OCI-LY1 (cell line): ENCODE data around the gene TMEM59L.

Experiments used
- H2AFZ ChIP-seq: fragments of 200-600 bp; sonication (generic), shearing (Covaris generic); 2 replicates; pipeline ENCODE4 v1.6.0; 2014; ENCODE audit warnings: antibody characterized with exemption, mild to moderate bottlenecking, low read length
- H3F3A ChIP-seq: fragments of 200-600 bp; sonication (generic), shearing (Covaris generic); 2 replicates; pipeline ENCODE4 v1.6.0; 2014; ENCODE audit warnings: mild to moderate bottlenecking, antibody characterized with exemption, low read length, moderate library complexity; ENCODE audit not compliant: insufficient read depth
- H3K27ac ChIP-seq: fragments of 200-600 bp; sonication (generic); 2 replicates; pipeline ENCODE4 v1.5.1; 2014; ENCODE audit warnings: low read length, mixed run types, mild to moderate bottlenecking, low read depth; ENCODE audit not compliant: poor library complexity, severe bottlenecking
- H3K27me3 ChIP-seq: fragments of 200-600 bp; sonication (generic); 2 replicates; pipeline ENCODE4 v1.6.0; 2014; ENCODE audit warnings: antibody characterized with exemption, mild to moderate bottlenecking, low read length, moderate library complexity; ENCODE audit not compliant: insufficient read depth
- H3K36me3 ChIP-seq: fragments of 200-600 bp; sonication (generic); 2 replicates; pipeline ENCODE4 v1.6.1; 2014; ENCODE audit warnings: mild to moderate bottlenecking, antibody characterized with exemption, low read length, moderate library complexity, mixed read lengths; ENCODE audit not compliant: insufficient read depth
- H3K4me1 ChIP-seq: fragments of 200-600 bp; sonication (generic); 2 replicates; pipeline ENCODE4 v1.5.1; 2014; ENCODE audit warnings: mild to moderate bottlenecking, low read length, moderate library complexity; ENCODE audit not compliant: insufficient read depth, severe bottlenecking
- H3K4me2 ChIP-seq: fragments of 200-600 bp; sonication (generic), shearing (Covaris generic); 2 replicates; pipeline ENCODE4 v1.6.1; 2014; ENCODE audit warnings: low read length
- H3K4me3 ChIP-seq: fragments of 200-600 bp; sonication (generic); 2 replicates; pipeline ENCODE4 v1.5.1; 2014; ENCODE audit warnings: low read length, low read depth, mild to moderate bottlenecking, mixed read lengths; ENCODE audit not compliant: poor library complexity, severe bottlenecking
- H3K79me2 ChIP-seq: fragments of 200-600 bp; shearing (Covaris generic); 2 replicates; pipeline ENCODE4 v1.6.1; 2016; ENCODE audit warnings: mixed run types, low read length, mixed read lengths; ENCODE audit not compliant: insufficient read depth
- H3K9ac ChIP-seq: fragments of 200-600 bp; sonication (generic), shearing (Covaris generic); 2 replicates; pipeline ENCODE4 v1.6.1; 2014; ENCODE audit warnings: mild to moderate bottlenecking, low read length, mixed read lengths
- H3K9me2 ChIP-seq: fragments of 200-600 bp; sonication (generic), shearing (Covaris generic); 2 replicates; pipeline ENCODE4 v1.6.1; 2014; ENCODE audit warnings: low read depth, mild to moderate bottlenecking, low read length, mixed read lengths
- H3K9me3 ChIP-seq: fragments of 200-600 bp; shearing (Covaris generic); 2 replicates; pipeline ENCODE4 v1.6.1; 2014; ENCODE audit warnings: low read length, mixed read lengths
- H4K20me1 ChIP-seq: fragments of 200-600 bp; sonication (generic), shearing (Covaris generic); 2 replicates; pipeline ENCODE4 v1.6.0; 2016; ENCODE audit warnings: mild to moderate bottlenecking, low read length; ENCODE audit not compliant: insufficient read depth
- CTCF ChIP-seq: fragments of 200-600 bp; sonication (generic), shearing (Covaris generic); IDR thresholded peaks from 2 replicates; pipeline ENCODE4 v1.5.1; 2017; ENCODE audit warnings: mild to moderate bottlenecking, antibody characterized with exemption, low read length, moderate library complexity, mixed read lengths
- EZH2 ChIP-seq: fragments of 200-600 bp; sonication (generic), shearing (Covaris generic); IDR thresholded peaks from 2 replicates; pipeline ENCODE4 v1.8.0; 2017; ENCODE audit warnings: borderline replicate concordance, mixed run types, mild to moderate bottlenecking, antibody characterized with exemption, low read length, moderate library complexity, mixed read lengths

TMEM59L gene

GRCh38 chr19:18577365-18577914, 35.2 kb upstream of the TMEM59L start:
- H3K36me3 ChIP-seq, result peaks cover 60% of the 10 kb centered on the region
- H3K9ac ChIP-seq, result no peak overlapping the region
- H3K4me1 ChIP-seq, result peaks cover 12% of the 10 kb centered on the region
- H2AFZ ChIP-seq, result no peak overlapping the region
- no peak overlapping the region for H3K4me3 ChIP-seq
- no peaks in the 10 kb centered on the region for H3K9me3 ChIP-seq
- no peaks in the 10 kb centered on the region; the same call in 1 of the 2 replicates for H4K20me1 ChIP-seq
- H3K27ac ChIP-seq, result no peak overlapping the region
- H3K79me2 ChIP-seq, result peaks cover 5% of the 10 kb centered on the region
- H3K4me2 ChIP-seq, result no peak overlapping the region
- no peaks in the 10 kb centered on the region for H3K9me2 ChIP-seq
- no peaks in the 10 kb centered on the region for H3F3A ChIP-seq
- TF ChIP-seq EZH2, result no peak
- no peak for TF ChIP-seq CTCF
- 0 out of 2 replicates have a peak, but pooled peaks cover 3% of the 10 kb centered on the region for H3K27me3 ChIP-seq

- no peak overlapping the region for H3K4me3 ChIP-seq
- no peak overlapping the region for H3K4me2 ChIP-seq
- H3F3A ChIP-seq, result no peaks in the 10 kb centered on the region
- peaks cover 34% of the 10 kb centered on the region for H3K36me3 ChIP-seq
- no peak for TF ChIP-seq EZH2
- no peak for TF ChIP-seq CTCF
- H2AFZ ChIP-seq, result no peak overlapping the region
- no peaks in the 10 kb centered on the region for H3K9me3 ChIP-seq
- H4K20me1 ChIP-seq, result no peaks in the 10 kb centered on the region
- no peaks in the 10 kb centered on the region for H3K4me1 ChIP-seq
- no peak overlapping the region for H3K9ac ChIP-seq
- no peak overlapping the region for H3K27ac ChIP-seq
- no peaks in the 10 kb centered on the region for H3K79me2 ChIP-seq
- H3K27me3 ChIP-seq, result peaks cover 3% of the 10 kb centered on the region; the same call in 1 of the 2 replicates
- no peaks in the 10 kb centered on the region for H3K9me2 ChIP-seq
Observed at GRCh38 chr19:18580311-18580710, 32.4 kb upstream of the TMEM59L start.

DNA sequence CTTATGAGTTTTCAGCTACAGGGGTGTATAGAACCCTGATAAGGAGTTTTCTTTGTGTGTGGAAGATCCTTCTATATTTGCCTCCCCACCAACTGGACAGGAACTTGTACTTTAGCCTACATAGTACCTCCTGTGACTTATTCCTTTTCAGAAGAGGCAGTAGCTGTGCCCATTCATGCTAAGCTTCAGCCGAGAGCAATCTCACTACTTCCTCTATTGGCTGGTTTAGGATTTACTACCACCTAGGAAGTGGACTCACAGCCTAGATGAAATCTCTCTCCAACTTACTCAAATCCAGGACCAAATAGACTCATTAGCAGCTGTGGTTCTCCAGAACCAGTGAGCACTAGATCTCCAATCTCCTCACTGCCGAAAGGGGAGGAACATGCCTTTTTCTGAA, 26.4 kb upstream of the TMEM59L start:
- Histone ChIP-seq H3F3A (no peaks in the 10 kb centered on the region), H3K4me2 (no peak overlapping the region), H3K4me1 (peaks cover 31% of the 10 kb centered on the region)

More for the DNA sequence above, 26.4 kb upstream of the TMEM59L start:
- Histone ChIP-seq H3K9me3 (no peaks in the 10 kb centered on the region), H3K36me3 (no peaks in the 10 kb centered on the region), H3K27me3 (peaks cover 3% of the 10 kb centered on the region; the same call in 1 of the 2 replicates), H4K20me1 (no peaks in the 10 kb centered on the region), H2AFZ (no peak overlapping the region), H3K9me2 (no peaks in the 10 kb centered on the region), H3K4me3 (no peak overlapping the region), H3K9ac (no peak overlapping the region), H3K79me2 (no peaks in the 10 kb centered on the region), H3K27ac (no peak overlapping the region)
- TF ChIP-seq EZH2 (no peak), CTCF (no peak; the same call in 1 of the 2 replicates)
